HG02798 (cell line): ENCODE measurements around the gene STAT3.

ENCODE experiments used
- ATAC-seq: cut with Tn5 transposase; IDR thresholded peaks from one replicate; pipeline ENCODE4 v1.9.1; 2021; ENCODE audit warnings: mild to moderate bottlenecking; ENCODE audit not compliant: unreplicated experiment, poor library complexity

Gene STAT3

DNA sequence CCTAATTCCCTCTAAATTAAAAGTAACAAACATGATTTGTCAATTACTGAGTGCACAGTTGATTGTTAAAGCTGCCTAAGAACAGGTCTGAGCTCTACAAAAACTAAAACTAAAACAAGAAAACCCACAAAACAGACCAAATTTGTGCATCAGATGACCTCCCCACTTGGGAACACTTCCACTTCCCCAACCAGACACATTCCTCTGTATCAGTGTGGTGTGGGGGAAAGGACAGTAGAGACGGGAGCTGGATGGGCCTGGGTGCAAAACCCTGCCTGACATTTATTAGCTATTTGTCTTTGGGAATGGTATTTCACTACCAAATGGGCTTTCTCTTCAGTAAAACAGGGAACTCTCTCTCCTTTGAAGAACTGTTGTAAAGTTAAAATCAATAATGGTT is 29.8 kb downstream of the STAT3 start:
- ATAC-seq, result no peak

- no peak for ATAC-seq
Measured at GRCh38 chr17:42354956-42355843, 33.0 kb downstream of the STAT3 start.

GRCh38 chr17:42348104-42348503 is 40.1 kb downstream of the STAT3 start:
- ATAC-seq, result no peak

- ATAC-seq, result no peak
Measured at GRCh38 chr17:42347606-42348005, 40.6 kb downstream of the STAT3 start.

- no peak for ATAC-seq
Measured at GRCh38 chr17:42347198-42347597, 41.0 kb downstream of the STAT3 start.

DNA sequence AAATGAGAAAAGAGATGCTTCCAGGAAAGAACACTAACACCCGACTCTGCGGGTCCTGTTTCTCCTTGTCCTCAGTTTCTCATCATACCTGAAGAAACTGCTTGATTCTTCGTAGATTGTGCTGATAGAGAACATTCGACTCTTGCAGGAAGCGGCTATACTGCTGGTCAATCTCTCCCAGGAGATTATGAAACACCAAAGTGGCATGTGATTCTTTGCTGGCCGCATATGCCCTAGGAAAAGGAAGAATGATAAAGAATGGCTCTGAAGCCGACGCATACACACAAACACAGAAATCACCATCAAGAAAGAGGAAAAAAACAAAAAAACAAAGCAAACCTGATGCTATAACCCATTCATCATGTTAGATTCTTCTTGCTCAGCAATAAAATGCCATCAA is 41.8 kb downstream of the STAT3 start:
- ATAC-seq, result no peak

DNA sequence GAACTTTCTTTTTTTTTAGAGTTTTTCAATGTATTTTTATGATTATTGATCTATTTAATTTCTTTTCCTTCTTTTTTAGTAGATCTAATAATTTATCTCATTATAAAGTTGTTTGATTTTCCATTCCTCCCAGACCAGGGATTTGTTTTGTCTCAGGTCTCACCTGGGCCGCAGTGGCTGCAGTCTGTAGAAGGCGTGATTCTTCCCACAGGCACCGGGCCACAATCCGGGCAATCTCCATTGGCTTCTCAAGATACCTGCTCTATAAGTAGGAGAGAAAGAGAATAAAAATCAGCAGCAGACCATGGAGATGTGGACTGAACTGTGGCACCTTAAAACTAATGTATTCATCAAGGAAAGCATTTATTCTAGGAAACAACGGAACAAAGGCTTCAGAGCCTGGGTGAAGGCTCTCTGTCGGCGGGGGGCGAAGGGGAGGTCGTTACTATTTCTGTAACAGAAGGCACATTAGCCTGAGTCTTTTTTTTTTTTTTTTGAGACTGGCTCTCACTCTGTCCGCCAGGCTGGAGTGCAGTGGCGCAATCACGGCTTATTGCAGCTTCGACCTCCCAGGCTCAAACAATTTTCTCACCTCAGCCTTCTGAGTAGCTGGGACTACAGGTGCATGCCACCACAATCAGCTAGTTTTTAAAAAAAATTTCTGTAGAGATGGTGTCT is 42.7 kb downstream of the STAT3 start:
- ATAC-seq, result no peak

- ATAC-seq, result no peak
Measured at GRCh38 chr17:42342242-42343008, 45.8 kb downstream of the STAT3 start.

DNA sequence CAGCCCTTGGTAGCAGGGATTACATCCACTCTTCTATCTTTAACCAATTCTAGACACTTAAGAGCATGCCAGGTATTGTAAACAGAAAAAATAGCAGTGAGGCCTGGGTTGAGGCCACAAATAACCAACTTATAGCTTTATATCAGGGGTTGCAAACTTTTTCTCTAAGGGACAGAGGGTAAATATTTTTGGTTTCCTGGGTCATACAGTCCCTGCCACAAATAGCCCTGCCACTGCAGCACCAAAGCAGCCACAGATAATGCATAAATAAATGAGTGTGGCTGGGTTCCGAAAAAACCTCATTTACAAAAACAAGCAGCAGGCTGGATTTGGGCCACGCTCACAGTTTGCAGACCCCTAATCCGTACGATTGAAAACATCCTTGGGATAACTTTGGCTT is 46.7 kb downstream of the STAT3 start:
- no peak for ATAC-seq

- ATAC-seq, result no peak
Measured at GRCh38 chr17:42340691-42341127, 47.5 kb downstream of the STAT3 start.

DNA sequence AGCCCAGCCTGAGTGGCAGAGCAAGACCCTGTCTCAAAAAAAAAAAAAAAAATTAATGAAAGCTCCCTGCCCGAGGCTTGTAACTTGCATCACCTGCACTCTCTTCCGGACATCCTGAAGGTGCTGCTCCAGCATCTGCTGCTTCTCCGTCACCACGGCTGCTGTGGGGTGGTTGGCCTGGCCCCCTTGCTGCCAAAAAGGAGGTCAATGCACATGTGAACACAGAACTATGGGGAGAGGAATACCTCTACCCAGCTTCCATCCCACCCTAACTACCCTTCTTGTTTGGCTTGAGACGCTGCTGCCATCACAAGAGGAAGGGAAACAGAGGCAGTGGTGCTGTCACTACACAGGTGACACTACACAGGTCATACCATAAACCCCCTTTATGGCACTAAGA is 49.0 kb downstream of the STAT3 start:
- no peak for ATAC-seq

DNA sequence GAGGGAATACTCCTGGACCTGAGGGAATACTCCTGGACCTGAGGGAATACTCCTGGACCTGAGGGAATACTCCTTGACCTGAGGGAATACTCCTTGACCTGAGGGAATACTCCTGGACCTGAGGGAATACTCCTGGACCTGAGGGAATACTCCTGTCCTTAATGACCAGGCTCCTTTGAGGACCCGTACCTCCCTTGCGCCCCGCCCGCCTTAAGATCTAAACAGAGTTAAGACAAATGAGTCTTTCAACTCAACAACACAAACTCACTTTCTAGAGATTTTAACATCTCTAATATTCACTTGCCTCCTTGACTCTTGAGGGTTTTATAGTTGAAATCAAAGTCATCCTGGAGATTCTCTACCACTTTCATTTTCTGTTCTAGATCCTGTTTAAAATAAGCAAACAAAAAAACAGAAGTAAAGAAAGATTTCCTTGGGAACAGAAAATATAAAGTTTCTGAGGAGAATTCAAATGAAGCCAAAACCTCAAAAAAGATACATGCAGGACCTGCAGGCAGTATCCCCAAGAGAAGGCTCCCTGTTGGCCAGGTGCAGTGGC is 49.7 kb downstream of the STAT3 start:
- ATAC-seq, result no peak

DNA sequence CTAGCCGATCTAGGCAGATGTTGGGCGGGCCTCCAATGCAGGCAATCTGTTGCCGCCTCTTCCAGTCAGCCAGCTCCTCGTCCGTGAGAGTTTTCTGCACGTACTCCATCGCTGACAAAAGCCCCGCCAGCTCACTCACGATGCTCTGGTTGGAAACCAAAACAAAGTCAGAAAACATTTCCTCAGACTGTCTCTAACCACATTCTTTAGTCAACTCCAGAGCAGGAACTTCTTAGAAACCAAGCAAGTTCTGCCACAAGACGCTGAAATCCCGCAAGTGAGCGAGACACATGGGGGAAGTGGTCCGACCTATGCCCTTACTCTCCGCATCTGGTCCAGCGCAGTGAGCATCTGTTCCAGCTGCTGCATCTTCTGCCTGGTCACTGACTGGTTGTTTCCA is 50.8 kb downstream of the STAT3 start:
- ATAC-seq, result peak; percentile 64

GRCh38 chr17:42334677-42335076 is 53.6 kb downstream of the STAT3 start:
- no peak for ATAC-seq

GRCh38 chr17:42333053-42333452 is 55.2 kb downstream of the STAT3 start:
- ATAC-seq, result peak; percentile 61

- ATAC-seq, result no peak
Measured at GRCh38 chr17:42329025-42329976, 58.9 kb downstream of the STAT3 start.

GRCh38 chr17:42325026-42325425 is 63.2 kb downstream of the STAT3 start:
- no peak for ATAC-seq

DNA sequence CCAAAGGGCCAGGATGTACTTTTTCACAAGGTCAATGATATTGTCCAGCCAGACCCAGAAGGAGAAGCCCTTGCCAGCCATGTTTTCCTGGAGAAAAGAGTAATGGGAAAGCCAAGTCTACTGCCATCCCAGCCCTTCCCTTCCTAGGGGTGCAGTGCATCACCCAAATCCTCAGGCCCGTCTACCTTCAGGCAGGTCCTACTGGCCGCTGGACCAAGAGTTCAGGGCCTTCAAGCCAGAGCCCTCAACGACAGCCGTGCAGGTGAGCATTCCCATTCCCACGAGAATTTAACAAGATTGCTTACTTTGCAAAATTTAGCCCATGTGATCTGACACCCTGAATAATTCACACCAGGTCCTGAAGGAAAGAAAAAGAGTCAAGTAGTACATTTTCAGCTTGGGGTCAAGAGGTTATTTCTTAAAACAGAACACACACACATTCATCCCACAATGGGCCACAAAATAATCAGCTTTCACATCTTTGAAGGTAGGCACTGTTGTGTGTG is 64.9 kb downstream of the STAT3 start:
- no peak for ATAC-seq
